Stomach (tissue), 4 donors: Measurements from ENCODE around the gene NPHP1.

Experiments used
- EP300 ChIP-seq: sonication (generic); formaldehyde crosslinking; IDR thresholded peaks from one replicate; pipeline ENCODE4 v1.6.1; 2017; ENCODE audit warnings: antibody characterized with exemption
- POLR2A ChIP-seq, 4 donors: fragments of 450-650 bp; IDR thresholded peaks; one replicate each; pipeline ENCODE4 v1.6.1; 2016; ENCODE audit warnings: antibody characterized with exemption in 4 of 4, control low read depth in 2 of 4, mild to moderate bottlenecking in 1 of 4, moderate library complexity in 1 of 4
- POLR2AphosphoS5 ChIP-seq, 3 donors: sonication (generic); formaldehyde crosslinking; IDR thresholded peaks; one replicate each; pipeline ENCODE4 v1.6.1; 2016; ENCODE audit warnings: antibody characterized with exemption in 3 of 3
- TF ChIP-seq, protein P1 (sequence below), 7 experiments: fragments of 450-650 bp in 4 of 7; fragments of 200-600 bp in 3 of 7; sonication (generic) in 3 of 7; IDR thresholded peaks; one replicate each; pipeline ENCODE4 v1.5.1; 2016 to 2019; ENCODE audit warnings: antibody characterized with exemption in 7 of 7, control low read depth in 2 of 7, mild to moderate bottlenecking in 1 of 7

- TF ChIP-seq, protein P1, sequence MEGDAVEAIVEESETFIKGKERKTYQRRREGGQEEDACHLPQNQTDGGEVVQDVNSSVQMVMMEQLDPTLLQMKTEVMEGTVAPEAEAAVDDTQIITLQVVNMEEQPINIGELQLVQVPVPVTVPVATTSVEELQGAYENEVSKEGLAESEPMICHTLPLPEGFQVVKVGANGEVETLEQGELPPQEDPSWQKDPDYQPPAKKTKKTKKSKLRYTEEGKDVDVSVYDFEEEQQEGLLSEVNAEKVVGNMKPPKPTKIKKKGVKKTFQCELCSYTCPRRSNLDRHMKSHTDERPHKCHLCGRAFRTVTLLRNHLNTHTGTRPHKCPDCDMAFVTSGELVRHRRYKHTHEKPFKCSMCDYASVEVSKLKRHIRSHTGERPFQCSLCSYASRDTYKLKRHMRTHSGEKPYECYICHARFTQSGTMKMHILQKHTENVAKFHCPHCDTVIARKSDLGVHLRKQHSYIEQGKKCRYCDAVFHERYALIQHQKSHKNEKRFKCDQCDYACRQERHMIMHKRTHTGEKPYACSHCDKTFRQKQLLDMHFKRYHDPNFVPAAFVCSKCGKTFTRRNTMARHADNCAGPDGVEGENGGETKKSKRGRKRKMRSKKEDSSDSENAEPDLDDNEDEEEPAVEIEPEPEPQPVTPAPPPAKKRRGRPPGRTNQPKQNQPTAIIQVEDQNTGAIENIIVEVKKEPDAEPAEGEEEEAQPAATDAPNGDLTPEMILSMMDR (IDR thresholded peaks at IDR 0.05): no peak
- TF ChIP-seq POLR2AphosphoS5 (IDR thresholded peaks at IDR 0.05) (no peak), EP300 (no peak), POLR2A (IDR thresholded peaks at IDR 0.05) (no peak)
These were observed 108.7 kb downstream of the NPHP1 start for GRCh38 chr2:110095994-110096633.
